ENCODE data around the gene P2RY2. TPM values are rescaled to one million over a fixed set of nuclear protein-coding genes. Genes with fewer than 3 reads are reported as not detected.

P2RY2 gene
- total RNA-seq: 0.22 and 0.42 TPM in 2 replicates

DNA sequence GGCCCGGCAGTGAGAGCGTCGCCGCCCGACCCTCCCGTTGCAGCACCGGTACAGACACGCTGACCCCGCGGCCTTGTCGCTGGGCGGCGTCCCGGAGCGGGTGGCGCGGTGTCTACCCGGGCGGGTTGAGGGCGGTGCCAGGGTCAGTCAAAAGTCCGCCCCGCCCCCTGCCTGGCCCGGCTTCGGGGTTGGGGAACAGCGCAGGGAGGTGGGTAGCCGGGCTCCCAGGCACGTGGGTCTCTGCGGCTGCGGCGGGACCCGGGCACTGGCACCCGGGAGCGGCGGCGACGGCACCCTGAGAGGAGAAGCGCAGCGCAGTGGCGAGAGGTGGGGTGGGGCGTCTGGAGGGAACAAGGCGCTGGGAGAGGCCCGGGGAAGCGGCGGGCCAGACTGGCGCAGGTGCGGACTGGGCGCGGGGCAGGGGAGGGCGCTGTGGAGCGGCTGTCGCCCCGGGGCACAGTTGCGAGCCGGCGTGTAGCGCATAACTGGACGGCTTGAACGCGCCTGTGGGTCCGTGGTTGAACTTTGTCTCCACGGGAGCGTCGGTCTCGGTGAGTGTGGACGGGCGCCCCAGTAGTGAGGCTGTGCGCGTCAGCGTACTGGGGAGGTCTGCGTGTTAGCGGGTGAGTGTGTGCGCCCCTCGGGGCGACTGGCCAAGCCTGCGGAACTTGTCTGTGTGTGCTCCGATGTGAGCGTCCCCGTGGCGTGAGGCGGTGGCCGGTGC, at the start of gene P2RY2:
Gene P2RY2 (plus strand): TSS at position 176 of the 724 bp plus-strand sequence. CDS start 15,879 bp downstream, outside the sequence.
- POLR2A ChIA-PET: interaction anchor here (0.7 kb wide), 1 partner anchor 29 kb away, joined by 3 read pairs; no protein-coding TSS in a partner anchor
- peak; percentile 58 for DNase-seq
- peak; percentile 83 for ATAC-seq (ENCODE audit: low read depth)
- Mint-ChIP-seq H3K4me1 (peaks cover 24% of the 10 kb centered on the region), H3K36me3 (ENCODE audit: low read depth) (no peaks in the 10 kb centered on the region), H3K9me3 (no peaks in the 10 kb centered on the region), H3K4me3 (peak within 1 kb of the TSS; percentile 74), H3K27ac (no peak within 1 kb of the TSS), H3K27me3 (peaks cover 23% of the 10 kb centered on the region)
- intact Hi-C loops (cut with micrococcal nuclease): loop anchor here (2.0 kb wide), 1 partner anchor 29 kb away; no protein-coding TSS in a partner anchor
- no peak for TF ChIP-seq CTCF (IDR thresholded peaks at IDR 0.05)
- CTCF ChIA-PET: interaction anchor here (1.3 kb wide), 1 partner anchor 24 kb away, joined by 5 read pairs; no protein-coding TSS in a partner anchor

DNA sequence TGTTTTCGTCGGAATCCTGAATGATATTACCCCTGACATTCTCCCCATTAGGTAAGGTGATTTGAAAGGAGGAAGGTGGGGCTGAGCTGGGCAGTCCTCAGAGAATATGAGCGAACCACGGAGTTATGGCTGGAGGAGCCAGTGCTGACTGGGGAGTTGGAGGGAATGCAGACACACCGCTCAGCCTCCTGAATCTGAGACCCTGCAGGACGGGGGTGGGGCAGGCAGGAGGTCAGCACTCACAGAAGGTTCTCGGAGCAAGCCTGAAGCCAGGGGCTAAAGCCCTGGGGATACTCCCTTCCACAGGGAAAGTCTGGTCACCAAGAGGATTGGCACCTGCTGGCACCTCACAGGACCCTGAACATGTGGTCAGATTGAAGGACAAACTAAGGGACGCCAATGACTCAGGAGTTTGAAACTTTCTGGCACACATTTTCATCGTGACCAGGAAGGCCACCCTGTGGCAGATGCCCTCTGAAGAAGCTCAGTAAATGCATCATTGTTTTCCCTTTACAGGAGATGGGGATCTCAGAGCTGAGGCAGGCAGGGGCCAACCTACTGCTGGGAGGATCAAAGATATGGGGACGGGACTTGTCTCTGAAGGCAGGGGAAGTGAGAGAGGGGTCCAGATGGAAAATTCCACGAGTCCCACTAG, 49.0 kb upstream of the P2RY2 start:
- ChIA-PET POLR2A (interaction anchor here (1.4 to 3.6 kb wide), 3 partner anchors 11 to 27 kb away, joined by 4 to 26 read pairs (median 6); partner anchors contain the start of gene FCHSD2), CTCF (interaction anchor here (1.2 to 1.3 kb wide), 2 partner anchors 9 to 26 kb away, joined by 4 to 6 read pairs; partner anchors contain the start of gene FCHSD2)
- H3K4me1 Mint-ChIP-seq: peaks cover 66% of the 10 kb centered on the region
- no peak overlapping the region for H3K4me3 Mint-ChIP-seq
- ATAC-seq (ENCODE audit: low read depth) (no peak), DNase-seq (peak; percentile 8)
- no peak overlapping the region for H3K27ac Mint-ChIP-seq
- no peaks in the 10 kb centered on the region for H3K27me3 Mint-ChIP-seq
- no peaks in the 10 kb centered on the region for H3K9me3 Mint-ChIP-seq
- no peak for TF ChIP-seq CTCF (IDR thresholded peaks at IDR 0.05)
- intact Hi-C loops (cut with micrococcal nuclease): no loop called here
- no peaks in the 10 kb centered on the region for H3K36me3 Mint-ChIP-seq (ENCODE audit: low read depth)

DNA sequence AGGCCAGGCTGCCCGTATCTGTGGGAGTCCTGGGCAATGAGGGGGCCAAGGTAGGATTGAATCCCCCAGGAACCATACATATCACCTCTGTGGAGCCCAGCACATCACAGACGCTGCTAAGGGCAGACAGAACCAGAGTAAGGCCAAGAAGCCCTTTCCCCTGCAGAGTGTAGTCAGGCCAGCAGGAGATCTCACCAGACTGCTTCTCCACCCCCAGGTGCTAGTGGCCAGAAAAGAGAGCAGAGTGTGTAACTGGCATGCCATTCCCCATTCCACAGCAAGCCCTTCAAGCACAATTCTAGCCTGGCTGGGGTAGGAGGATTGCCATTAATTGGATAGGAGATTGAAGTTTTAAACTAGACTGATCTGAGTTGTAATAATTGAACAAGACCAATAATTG, 47.9 kb upstream of the P2RY2 start:
- H3K36me3 Mint-ChIP-seq (ENCODE audit: low read depth): no peaks in the 10 kb centered on the region
- no peak for ATAC-seq (ENCODE audit: low read depth)
- no peaks in the 10 kb centered on the region for H3K27me3 Mint-ChIP-seq
- ChIA-PET CTCF (interaction anchor here (0.5 to 1.3 kb wide), 2 partner anchors 28 to 59 kb away, joined by 3 to 4 read pairs; partner anchors contain the start of gene FCHSD2), POLR2A (interaction anchor here (0.6 to 3.6 kb wide), 4 partner anchors 12 to 278 kb away, joined by 4 to 26 read pairs (median 5); no protein-coding TSS in a partner anchor)
- H3K4me3 Mint-ChIP-seq: no peak overlapping the region
- peak; percentile 4 for DNase-seq
- peaks cover 63% of the 10 kb centered on the region for H3K4me1 Mint-ChIP-seq
- H3K9me3 Mint-ChIP-seq: no peaks in the 10 kb centered on the region
- no peak for TF ChIP-seq CTCF (IDR thresholded peaks at IDR 0.05)
- no peak overlapping the region for H3K27ac Mint-ChIP-seq
- intact Hi-C loops (cut with micrococcal nuclease): no loop called here

DNA sequence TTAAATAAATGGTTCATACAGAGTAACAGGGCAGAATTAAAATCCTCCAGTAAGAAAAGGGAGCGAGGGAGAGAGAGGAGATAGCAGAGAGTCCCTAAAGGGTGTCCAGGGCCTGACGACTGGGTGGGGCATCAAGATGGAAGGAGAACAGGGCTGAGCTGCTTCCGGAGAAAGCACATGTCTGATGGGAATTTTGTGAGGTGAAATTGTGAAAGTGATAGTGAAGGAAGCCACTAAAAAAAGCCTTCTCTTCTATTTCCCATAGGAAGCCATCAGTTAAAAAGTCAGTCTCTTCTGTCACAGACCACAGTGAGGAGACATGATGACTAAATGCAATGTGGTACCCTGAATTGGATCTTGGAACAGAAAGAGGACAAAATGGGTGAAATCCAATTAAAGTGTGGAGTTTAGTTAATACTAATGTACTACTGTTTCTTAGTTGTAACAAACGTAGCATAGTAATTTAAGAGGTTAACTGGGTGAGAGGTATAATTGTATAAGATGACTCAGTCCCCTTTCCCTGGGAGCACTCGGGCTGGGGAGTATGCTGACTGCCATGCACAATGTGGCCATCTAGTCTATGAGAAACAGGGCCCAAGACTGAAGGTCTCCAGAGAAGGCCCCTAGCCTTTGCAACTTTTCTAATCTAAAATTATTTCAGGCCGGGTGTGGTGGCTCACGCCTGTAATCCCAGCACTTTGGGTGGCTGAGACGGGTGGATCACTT, 46.5 kb upstream of the P2RY2 start:
- H3K27ac Mint-ChIP-seq: no peak overlapping the region
- no peak overlapping the region for H3K4me3 Mint-ChIP-seq

More for the DNA sequence above, 46.5 kb upstream of the P2RY2 start:
- CTCF ChIA-PET: no interaction called here
- POLR2A ChIA-PET: interaction anchor here (0.6 to 1.8 kb wide), 3 partner anchors 14 to 220 kb away, joined by 3 to 7 read pairs (median 3); partner anchors contain the start of gene FCHSD2
- H3K9me3 Mint-ChIP-seq: no peaks in the 10 kb centered on the region
- H3K27me3 Mint-ChIP-seq: no peaks in the 10 kb centered on the region
- TF ChIP-seq CTCF (IDR thresholded peaks at IDR 0.05): no peak
- intact Hi-C loops (cut with micrococcal nuclease): no loop called here
- ATAC-seq (ENCODE audit: low read depth): no peak
- peaks cover 69% of the 10 kb centered on the region for H3K4me1 Mint-ChIP-seq
- H3K36me3 Mint-ChIP-seq (ENCODE audit: low read depth): no peaks in the 10 kb centered on the region
- DNase-seq: no peak

All from activated B cell treated with CpG ODN at 0.5 μM for 24 hours (primary cell).